Umbilical cord (tissue), 2 donors: Measurements from ENCODE around the gene ASTN2. TPM values are rescaled to one million over a fixed set of nuclear protein-coding genes. Genes with fewer than 3 reads are reported as not detected.

Experiments
- DNase-seq: peaks from one replicate; pipeline ENCODE4 v3.0.0-alpha.2; 2015; ENCODE audit warnings: low spot score
- total RNA-seq: library from RNA; depleted of rRNA; stranded (reverse); fragments of >200 nt; gene quantifications from one replicate; pipeline ENCODE4 v1.2.3, GENCODE V29; 2014; ENCODE audit warnings: low replicate concordance; ENCODE audit not compliant: insufficient read depth

The ASTN2 gene
- total RNA-seq, 1 donor from 2014 or later = 7.0 TPM

GRCh38 chr9:116750510-116750909 lies 664.3 kb downstream of the ASTN2 start:
- no peak for DNase-seq

- DNase-seq = no peak
Measured at GRCh38 chr9:116749772-116750171, 665.1 kb downstream of the ASTN2 start.

GRCh38 chr9:116749176-116749575 lies 665.7 kb downstream of the ASTN2 start:
- no peak for DNase-seq

DNA sequence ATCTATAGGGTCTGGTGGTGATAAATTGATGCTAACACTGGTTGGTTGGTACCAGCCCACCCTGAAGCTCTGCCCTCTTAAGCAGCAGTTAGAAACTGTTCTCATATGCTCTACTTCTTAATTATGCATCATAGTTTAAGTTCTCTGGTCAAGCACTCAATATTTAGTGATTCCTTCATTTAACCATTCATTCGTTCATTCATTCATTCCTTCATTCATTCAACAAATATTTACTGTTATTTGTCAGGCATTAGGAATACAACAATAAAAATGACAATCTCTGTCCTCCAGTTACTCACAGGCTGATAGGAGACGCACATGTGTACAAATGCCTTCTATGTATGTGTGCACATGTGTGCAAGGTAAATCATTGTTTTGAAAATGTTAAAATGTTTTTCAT lies 673.1 kb downstream of the ASTN2 start:
- DNase-seq = no peak

GRCh38 chr9:116741086-116741740 lies 673.6 kb downstream of the ASTN2 start:
- no peak for DNase-seq

DNA sequence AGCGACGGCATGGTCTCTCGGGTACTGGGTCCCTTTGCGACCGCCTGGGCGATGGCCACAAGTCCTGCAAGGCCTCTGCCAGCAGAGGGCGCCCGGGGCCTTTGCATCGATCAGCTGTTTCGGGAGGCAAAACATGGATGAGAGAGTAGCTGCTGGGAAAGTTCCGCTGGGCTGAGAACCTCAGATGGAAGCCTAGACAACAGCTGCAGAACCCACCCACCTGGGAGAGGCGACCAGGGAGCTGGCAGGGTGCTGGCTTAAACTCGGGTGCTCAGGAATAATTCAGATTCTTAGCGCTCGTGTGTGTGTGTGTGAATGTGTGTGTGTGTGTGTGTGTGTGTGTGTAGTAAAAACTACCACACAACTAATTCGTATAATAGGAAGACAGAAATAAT lies 677.7 kb downstream of the ASTN2 start:
- peak; percentile 70 for DNase-seq

GRCh38 chr9:116736399-116737151 lies 678.3 kb downstream of the ASTN2 start:
- no peak for DNase-seq

GRCh38 chr9:116733010-116733641 lies 681.7 kb downstream of the ASTN2 start:
- DNase-seq = no peak

GRCh38 chr9:116726602-116727001 lies 688.3 kb downstream of the ASTN2 start:
- no peak for DNase-seq

GRCh38 chr9:116724123-116724522 lies 690.7 kb downstream of the ASTN2 start:
- no peak for DNase-seq

DNA sequence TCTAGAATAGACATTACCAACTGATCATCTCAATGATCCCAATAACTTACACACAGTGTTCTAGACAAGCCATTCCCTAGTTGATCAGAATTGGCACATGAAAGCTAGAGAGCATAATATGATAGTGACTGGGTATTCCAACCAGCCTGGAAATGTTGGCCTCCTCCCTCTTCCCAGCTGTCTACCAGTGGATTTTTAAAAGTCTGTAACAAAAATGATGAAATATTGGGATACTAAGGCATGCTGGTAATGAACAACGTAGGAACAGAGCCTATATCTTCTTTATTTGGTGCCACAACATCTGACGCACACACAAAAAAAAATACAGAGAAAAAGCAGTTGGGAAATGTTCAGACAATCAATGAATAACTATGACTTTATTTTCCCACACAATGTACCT lies 692.9 kb downstream of the ASTN2 start:
- DNase-seq = no peak

GRCh38 chr9:116721411-116721810 lies 693.4 kb downstream of the ASTN2 start:
- no peak for DNase-seq

DNA sequence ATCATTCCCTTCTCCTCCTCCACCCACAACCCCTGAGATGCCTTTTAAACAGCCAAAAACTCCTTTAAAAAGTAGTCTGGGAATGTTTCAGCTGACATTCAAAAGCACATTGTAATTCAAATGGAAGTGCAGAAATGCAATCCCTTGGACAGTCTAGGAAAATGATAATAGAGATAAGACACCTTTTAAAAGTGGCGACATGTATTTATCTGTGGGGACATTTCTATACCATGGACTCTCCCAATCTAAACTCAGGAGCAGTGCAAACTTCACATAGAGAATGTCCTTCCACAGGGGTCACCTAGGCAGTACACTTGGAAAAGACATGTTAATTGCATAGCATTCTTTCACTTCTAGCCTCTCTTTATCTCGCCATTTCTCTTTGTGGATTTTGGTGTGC lies 694.7 kb downstream of the ASTN2 start:
- no peak for DNase-seq

GRCh38 chr9:116718111-116718510 lies 696.7 kb downstream of the ASTN2 start:
- no peak for DNase-seq

DNA sequence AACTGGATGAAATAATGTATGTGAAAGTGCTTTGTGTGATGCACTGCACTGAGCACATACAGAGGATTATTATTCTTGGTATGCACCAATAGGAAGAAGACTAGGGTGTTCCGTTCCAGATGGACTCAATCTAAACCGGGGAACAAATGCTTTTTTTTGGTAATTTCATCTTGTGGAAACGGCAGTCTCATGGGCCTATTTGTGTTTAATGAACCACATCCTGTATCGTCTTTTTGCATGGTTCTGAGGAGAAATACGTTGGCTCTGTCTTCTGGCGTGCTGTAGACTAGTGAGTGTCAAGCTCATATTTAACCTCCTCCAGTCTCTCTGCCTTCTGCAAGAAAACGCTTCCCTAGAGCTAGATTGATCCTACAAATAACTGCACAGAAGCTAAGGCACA lies 697.7 kb downstream of the ASTN2 start:
- DNase-seq = no peak

DNA sequence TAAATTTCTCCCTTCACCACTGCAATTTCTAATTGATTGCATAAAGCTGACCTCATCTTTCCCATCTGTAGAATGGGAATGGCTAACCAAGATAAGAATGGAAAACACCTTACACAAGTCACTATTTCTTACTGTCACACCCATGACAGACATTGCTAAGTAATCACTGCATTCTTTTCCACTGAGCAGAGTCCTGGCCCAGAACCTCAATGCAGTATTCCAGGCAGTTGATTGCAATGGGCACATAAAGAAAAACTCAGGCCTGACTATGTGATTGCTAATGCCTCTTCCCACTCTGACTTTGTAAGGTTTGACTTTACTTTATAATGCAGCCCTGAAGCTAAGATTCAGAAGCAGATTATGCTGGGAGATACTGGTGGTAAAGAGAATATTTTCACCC lies 698.4 kb downstream of the ASTN2 start:
- DNase-seq = no peak

DNA sequence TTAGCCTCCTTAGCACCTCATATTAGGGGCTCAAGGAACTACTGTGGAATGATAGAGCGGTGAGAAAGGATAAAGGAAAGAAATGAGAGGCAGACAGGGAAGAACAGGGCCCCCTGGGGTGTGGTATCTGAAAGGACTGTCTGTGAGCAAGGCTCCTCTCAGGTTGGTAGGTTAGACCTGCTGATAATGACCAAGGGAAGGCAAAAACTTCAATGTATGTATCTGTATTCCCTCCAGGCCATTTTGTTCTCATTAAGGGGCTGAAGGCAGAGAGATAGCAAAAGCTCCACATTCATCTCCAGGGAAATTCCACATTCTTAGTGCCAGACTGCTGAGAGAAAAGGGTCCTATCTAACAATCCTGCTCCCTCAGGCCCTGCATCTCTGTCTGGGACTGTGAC lies 699.1 kb downstream of the ASTN2 start:
- no peak for DNase-seq

- no peak for DNase-seq
Measured at GRCh38 chr9:116713271-116713670, 701.6 kb downstream of the ASTN2 start.

- DNase-seq = no peak
Measured at GRCh38 chr9:116712781-116713180, 702.1 kb downstream of the ASTN2 start.

DNA sequence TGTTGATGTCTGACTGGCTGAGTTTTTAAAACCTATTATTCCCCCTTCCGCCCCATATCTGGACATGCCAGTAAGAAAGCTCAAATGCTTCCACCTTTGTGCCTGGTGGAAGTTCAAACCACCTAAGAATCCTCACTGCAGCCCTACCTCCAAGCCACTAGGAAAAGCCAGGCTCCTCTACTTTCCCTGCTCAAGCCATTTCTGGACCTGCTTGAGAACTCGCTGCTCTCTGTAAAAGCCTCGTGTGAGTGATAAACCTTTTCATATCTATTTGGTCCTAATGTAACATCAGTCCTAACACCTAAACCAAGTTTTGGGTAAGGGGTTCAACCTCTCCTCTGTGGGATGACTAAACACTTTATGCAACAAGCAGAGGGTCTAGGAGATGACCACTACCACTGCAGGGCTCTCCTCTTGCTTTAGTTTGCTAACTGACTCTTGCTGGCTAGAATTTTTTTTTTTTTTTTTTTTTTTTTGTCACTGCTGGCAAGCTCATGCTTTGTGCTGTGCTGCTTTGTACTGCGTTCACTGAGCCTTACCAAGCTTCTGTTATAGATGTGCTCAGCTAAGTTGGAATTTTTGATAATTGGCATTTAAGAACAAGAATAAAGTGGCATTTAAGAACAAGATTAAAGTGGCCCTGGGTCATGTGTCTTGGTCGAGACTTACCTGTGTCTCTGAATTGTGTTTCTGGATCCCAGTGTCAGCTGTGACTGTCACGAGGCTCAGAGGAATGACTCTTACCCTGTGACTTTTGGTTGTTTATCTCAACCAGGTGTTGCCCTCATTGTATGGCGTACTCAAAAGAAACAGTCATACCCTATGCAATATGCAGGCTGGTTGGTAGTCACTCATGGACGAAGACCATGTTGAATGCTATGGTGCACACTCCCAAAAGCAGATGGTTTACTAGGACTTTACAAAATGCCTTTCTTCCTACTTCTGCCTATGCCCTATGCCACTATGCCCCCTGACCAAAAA lies 708.3 kb downstream of the ASTN2 start:
- no peak for DNase-seq

GRCh38 chr9:116705531-116705930 lies 709.3 kb downstream of the ASTN2 start:
- DNase-seq = no peak

DNA sequence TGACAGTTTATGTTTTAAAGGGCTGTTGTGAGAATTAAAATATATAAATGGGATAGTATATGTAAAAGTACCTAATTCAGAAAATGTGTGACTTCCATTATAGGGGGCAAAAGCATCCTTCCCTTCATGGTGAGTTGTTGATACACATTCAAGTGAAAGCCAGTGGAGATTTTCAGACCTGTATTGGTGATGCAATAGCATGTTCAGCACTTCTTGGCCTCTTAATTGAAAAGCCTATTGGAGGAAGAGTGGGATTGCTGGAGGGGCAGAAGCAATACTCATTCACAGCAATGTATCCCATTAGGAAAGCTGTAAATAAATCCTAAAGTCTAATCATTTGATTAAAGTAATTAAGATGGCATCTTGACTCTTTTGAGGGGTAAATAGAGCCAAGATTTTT lies 710.4 kb downstream of the ASTN2 start:
- DNase-seq = no peak
